ENCODE measurements around the gene RERG. TPM values are rescaled to one million over a fixed set of nuclear protein-coding genes. Genes with fewer than 3 reads are reported as not detected.

Gene RERG
- total RNA-seq, 2 experiments from 2014 or later, result not detected

DNA sequence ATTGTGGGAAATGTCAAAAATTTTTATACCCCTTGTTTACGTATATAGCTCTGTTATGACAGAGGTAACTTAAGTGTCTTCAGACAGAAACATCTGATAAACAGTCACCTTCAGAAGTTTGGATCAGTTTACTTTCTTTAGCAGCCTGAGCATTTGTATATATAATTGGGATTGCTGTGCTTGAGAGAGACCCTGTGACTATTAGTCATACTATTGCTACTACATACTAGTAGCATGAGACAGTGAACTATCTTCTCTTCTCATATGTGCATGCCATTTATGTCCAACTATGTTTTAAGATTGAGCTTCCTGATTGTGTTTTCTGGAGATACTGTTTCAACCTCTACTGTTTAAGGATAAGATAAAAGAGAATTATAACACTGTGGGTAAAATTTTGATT lies 146.9 kb downstream of the RERG start:
- Mint-ChIP-seq H3K36me3 (ENCODE audit: low read depth) (no peaks in the 10 kb centered on the region), H3K4me3 (no peak overlapping the region)
- no peak for ATAC-seq (ENCODE audit: poor library complexity)

DNA sequence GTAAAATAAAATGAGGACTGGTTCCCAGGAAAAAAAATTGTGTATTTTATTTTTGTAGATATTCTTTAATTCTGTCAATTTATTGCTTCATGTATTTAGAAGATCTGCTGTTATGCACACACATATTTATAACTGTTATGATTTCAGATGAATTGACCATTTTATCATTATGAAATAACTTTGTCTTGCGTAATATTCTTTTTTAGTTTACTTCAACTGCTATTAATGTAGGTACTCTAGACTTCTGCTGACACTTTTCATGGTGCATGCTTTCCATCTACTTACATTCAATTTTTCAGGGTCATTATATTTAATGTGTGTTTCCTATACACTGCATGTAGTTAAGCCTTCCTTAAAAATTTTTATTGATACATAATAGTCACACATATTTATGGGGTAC lies 162.1 kb downstream of the RERG start:
- no peak overlapping the region for H3K4me3 ChIP-seq (ENCODE audit: low read length)
- no peaks in the 10 kb centered on the region for H3K9me3 ChIP-seq (ENCODE audit: control insufficient read depth in 1 of 2, insufficient read depth in 1 of 2, low read length in 2 of 2)
- Mint-ChIP-seq H3K27ac (no peak overlapping the region), H3K36me3 (ENCODE audit: low read depth) (no peaks in the 10 kb centered on the region), H3K4me1 (ENCODE audit: low read depth) (no peaks in the 10 kb centered on the region), H3K27me3 (no peaks in the 10 kb centered on the region), H3K4me3 (no peak overlapping the region), H3K9me3 (no peaks in the 10 kb centered on the region)
- CTCF ChIA-PET, result no interaction called here
- no peaks in the 10 kb centered on the region for H3K27me3 ChIP-seq (ENCODE audit: control insufficient read depth in 1 of 2, insufficient read depth in 2 of 2, low read length in 2 of 2)
- no peak for DNase-seq
- no peaks in the 10 kb centered on the region for H3K4me1 ChIP-seq (ENCODE audit: insufficient read depth, low read length)
- no peaks in the 10 kb centered on the region for H3K36me3 ChIP-seq (ENCODE audit: insufficient read depth, low read length)
- ATAC-seq (ENCODE audit: poor library complexity), result no peak
- H3K27ac ChIP-seq (ENCODE audit: low read depth in 1 of 2, low read length in 2 of 2), result no peak overlapping the region
- intact Hi-C loops (cut with DNase I, micrococcal nuclease), result no loop called here
- no peak for TF ChIP-seq CTCF (IDR thresholded peaks at IDR 0.05)
- POLR2A ChIA-PET, result no interaction called here

More for the DNA sequence above, 146.9 kb downstream of the RERG start:
- H3K27me3 ChIP-seq (ENCODE audit: control insufficient read depth in 1 of 2, insufficient read depth in 2 of 2, low read length in 2 of 2), result no peaks in the 10 kb centered on the region
- ChIA-PET POLR2A (no interaction called here), CTCF (no interaction called here)
- no peak overlapping the region for H3K27ac ChIP-seq (ENCODE audit: low read depth in 1 of 2, low read length in 2 of 2)
- no peak for DNase-seq
- H3K9me3 ChIP-seq (ENCODE audit: control insufficient read depth in 1 of 2, insufficient read depth in 1 of 2, low read length in 2 of 2), result peaks cover 0 to 3% of the 10 kb centered on the region in 2 experiments
- no peaks in the 10 kb centered on the region for H3K36me3 ChIP-seq (ENCODE audit: insufficient read depth, low read length)
- Mint-ChIP-seq H3K4me1 (ENCODE audit: low read depth) (peaks cover 15% of the 10 kb centered on the region), H3K27ac (no peak overlapping the region), H3K27me3 (peaks cover 17% of the 10 kb centered on the region), H3K9me3 (peaks cover 2% of the 10 kb centered on the region)
- intact Hi-C loops (cut with DNase I, micrococcal nuclease), result no loop called here
- H3K4me3 ChIP-seq (ENCODE audit: low read length), result no peak overlapping the region
- no peaks in the 10 kb centered on the region for H3K4me1 ChIP-seq (ENCODE audit: insufficient read depth, low read length)
- no peak for TF ChIP-seq CTCF (IDR thresholded peaks at IDR 0.05)

Other genes with a start within 250 kb of the RERG start
- gene PDE6H, start 248.4 kb downstream of the RERG start, total RNA-seq, result not detected
- 1 to 10 TPM; 2.1 to 2.8 TPM for gene PTPRO, start 101.1 kb upstream of the RERG start, total RNA-seq

Measured in CD4-positive, alpha-beta T cell (primary cell).